Keratinocyte (primary cell): Measurements from ENCODE around the gene DAPL1. TPM values are rescaled to one million over a fixed set of nuclear protein-coding genes. Genes with fewer than 3 reads are reported as not detected.

ENCODE experiments used
- DNase-seq: peaks from one replicate; pipeline ENCODE4 v3.0.0-alpha.2; 2011; ENCODE audit warnings: low read depth, missing footprints, low spot score
- FAIRE-seq: peaks from 2 replicates; lab custom pipeline; 2011; peaks lifted over from hg19 to GRCh38; lab: Jason Lieb, UNC
- H2AFZ ChIP-seq: 2 replicates; pipeline ENCODE4 v1.6.0; 2012; ENCODE audit warnings: low read length, control low read depth, inconsistent platforms; ENCODE audit not compliant: control insufficient read depth
- H3K27ac ChIP-seq: 2 replicates; pipeline ENCODE4 v1.5.1; 2011; ENCODE audit warnings: low read length; ENCODE audit not compliant: control insufficient read depth, insufficient read depth
- H3K27me3 ChIP-seq: 3 replicates; pipeline ENCODE4 v1.6.0; 2011; ENCODE audit warnings: low read length; ENCODE audit not compliant: control insufficient read depth, insufficient read depth; ENCODE audit errors: extremely low read depth
- H3K36me3 ChIP-seq, 2 experiments: 2 replicates in 1 of 2; 3 replicates in 1 of 2; pipeline ENCODE4 v1.5.1; 2011; ENCODE audit warnings: low read length in 2 of 2, mild to moderate bottlenecking in 1 of 2; ENCODE audit not compliant: control insufficient read depth in 2 of 2, insufficient read depth in 2 of 2; ENCODE audit errors: extremely low read depth in 1 of 2
- H3K4me1 ChIP-seq: 3 replicates; pipeline ENCODE4 v1.5.1; 2011; ENCODE audit warnings: low read length; ENCODE audit not compliant: control insufficient read depth, insufficient read depth; ENCODE audit errors: extremely low read depth
- H3K4me2 ChIP-seq: 3 replicates; pipeline ENCODE4 v1.6.0; 2011; ENCODE audit warnings: low read depth, low read length; ENCODE audit not compliant: control insufficient read depth, insufficient read depth; ENCODE audit errors: extremely low read depth
- H3K4me3 ChIP-seq, 3 experiments: fragments of 200-600 bp in 1 of 3; sonication (generic) in 1 of 3; 2 replicates in 2 of 3; 3 replicates in 1 of 3; pipeline ENCODE4 v1.5.1; 2011 to 2016; ENCODE audit warnings: low read length in 3 of 3, mild to moderate bottlenecking in 3 of 3, control low read depth in 2 of 3, inconsistent platforms in 1 of 3, low read depth in 1 of 3, mixed read lengths in 1 of 3, mixed run types in 1 of 3, moderate library complexity in 1 of 3; ENCODE audit not compliant: control insufficient read depth in 2 of 3, insufficient read depth in 2 of 3; ENCODE audit errors: extremely low read depth in 1 of 3
- H3K79me2 ChIP-seq: 2 replicates; pipeline ENCODE4 v1.6.0; 2012; ENCODE audit warnings: low read length; ENCODE audit not compliant: control insufficient read depth, insufficient read depth
- H3K9ac ChIP-seq: 3 replicates; pipeline ENCODE4 v1.6.0; 2011; ENCODE audit warnings: low read length; ENCODE audit not compliant: control insufficient read depth, insufficient read depth; ENCODE audit errors: extremely low read depth
- H3K9me1 ChIP-seq: 3 replicates; pipeline ENCODE4 v1.6.0; 2011; ENCODE audit warnings: low read length; ENCODE audit not compliant: control insufficient read depth, insufficient read depth; ENCODE audit errors: extremely low read depth
- H3K9me3 ChIP-seq: 2 replicates; pipeline ENCODE4 v1.5.1; 2012; ENCODE audit warnings: low read depth, low read length; ENCODE audit not compliant: control insufficient read depth
- H4K20me1 ChIP-seq: 3 replicates; pipeline ENCODE4 v1.6.0; 2011; ENCODE audit warnings: low read length; ENCODE audit not compliant: control insufficient read depth, insufficient read depth; ENCODE audit errors: extremely low read depth
- CTCF ChIP-seq, 3 experiments: IDR thresholded peaks in 1 of 3; conservative IDR thresholded peaks in 1 of 3; optimal IDR thresholded peaks in 1 of 3; 2 replicates in 2 of 3; 3 replicates in 1 of 3; pipeline versions ENCODE3 to v1.5.1; 2011; ENCODE audit warnings: low read length in 3 of 3, mild to moderate bottlenecking in 3 of 3, moderate library complexity in 2 of 3, control low read depth in 1 of 3, inconsistent platforms in 1 of 3; ENCODE audit not compliant: insufficient read depth in 2 of 3; ENCODE audit errors: extremely low read depth in 1 of 3
- EZH2 ChIP-seq: IDR thresholded peaks from one replicate; pipeline ENCODE4 v1.6.1; 2012; ENCODE audit warnings: inconsistent platforms, mild to moderate bottlenecking, low read length, moderate library complexity
- dilution Hi-C: fragments of 300-500 bp; cut with MboI; formaldehyde crosslinking; loops from one replicate; pipeline ENCODE4 v1.7.0; 2020; ENCODE audit warnings: low sequenced_read_pairs; ENCODE audit not compliant: extremely low pct_ligation_motif_present
- polyA plus RNA-seq, 5 experiments: library from polyadenylated mRNA; depleted of rRNA in 3 of 5; stranded (reverse) in 3 of 5; stranded (forward) in 1 of 5; unstranded in 1 of 5; fragments of >200 nt; gene quantifications; 1 replicate in 1 of 5; 2 replicates in 3 of 5; 3 replicates in 1 of 5; pipeline versions ENCODE4 v1.2.1 to v1.2.3, GENCODE V29; 2011 to 2012; ENCODE audit warnings: missing spikeins in 2 of 5, low read depth in 1 of 5, low replicate concordance in 1 of 5

Gene DAPL1
- polyA plus RNA-seq, 1 donor (not counting 4 experiments of a cell fraction or from before 2014, with no cell fraction given), result 4.8 TPM

GRCh38 chr2:158756331-158756730 lies 38.8 kb upstream of the DAPL1 start:
- Histone ChIP-seq H3K9me1 (no peaks in the 10 kb centered on the region), H3K79me2 (no peaks in the 10 kb centered on the region), H2AFZ (no peak overlapping the region), H3K36me3 (no peaks in the 10 kb centered on the region), H4K20me1 (no peaks in the 10 kb centered on the region), H3K27me3 (no peaks in the 10 kb centered on the region), H3K9ac (no peak overlapping the region), H3K9me3 (no peaks in the 10 kb centered on the region), H3K4me2 (no peak overlapping the region), H3K4me3 (no peak overlapping the region), H3K27ac (no peak overlapping the region), H3K4me1 (peaks cover 20% of the 10 kb centered on the region)
- dilution Hi-C loops, result no loop called here
- no peak for FAIRE-seq
- DNase-seq, result no peak
- TF ChIP-seq CTCF (optimal IDR thresholded peaks at IDR 0.05 in 1 of 3, IDR thresholded peaks at IDR 0.05 in 1 of 3, conservative IDR thresholded peaks at IDR 0.05 in 1 of 3; ENCODE audit: extremely low read depth in 1 of 3, insufficient read depth in 2 of 3, low read length in 3 of 3), result no peak
- no peak for TF ChIP-seq EZH2

GRCh38 chr2:158756976-158757375 lies 38.1 kb upstream of the DAPL1 start:
- H3K4me2 ChIP-seq, result no peak overlapping the region
- H3K9me3 ChIP-seq, result no peaks in the 10 kb centered on the region
- DNase-seq, result no peak

More at GRCh38 chr2:158756976-158757375, 38.1 kb upstream of the DAPL1 start:
- Histone ChIP-seq H3K27me3 (no peaks in the 10 kb centered on the region), H3K79me2 (no peaks in the 10 kb centered on the region), H3K36me3 (no peaks in the 10 kb centered on the region), H2AFZ (no peak overlapping the region), H3K9me1 (no peaks in the 10 kb centered on the region), H3K27ac (no peak overlapping the region), H3K4me3 (no peak overlapping the region), H3K4me1 (peaks cover 24% of the 10 kb centered on the region), H3K9ac (no peak overlapping the region), H4K20me1 (no peaks in the 10 kb centered on the region)
- no peak for FAIRE-seq
- TF ChIP-seq EZH2, result no peak
- TF ChIP-seq CTCF (optimal IDR thresholded peaks at IDR 0.05 in 1 of 3, IDR thresholded peaks at IDR 0.05 in 1 of 3, conservative IDR thresholded peaks at IDR 0.05 in 1 of 3; ENCODE audit: extremely low read depth in 1 of 3, insufficient read depth in 2 of 3, low read length in 3 of 3), result no peak
- dilution Hi-C loops, result no loop called here
